OCI-LY7 (cell line): ENCODE data around the gene ERCC6L2. TPM values are rescaled to one million over a fixed set of nuclear protein-coding genes. Genes with fewer than 3 reads are reported as not detected.

Experiments used
- BruUV-seq: library from RNA; stranded (reverse); fragments of 400-500 nt; replicated peaks from 2 replicates; lab custom pipeline; 2021; lab: Mats Ljungman, UMichigan
- CTCF ChIA-PET: fragments of 300-600 bp; sonication (Branson Sonifier 250); formaldehyde crosslinking; loops from one replicate; lab custom pipeline; 2022; ENCODE audit warnings: antibody characterized with exemption; ENCODE audit not compliant: unreplicated experiment; lab: Charles Lee
- POLR2A ChIA-PET: fragments of 300-600 bp; sonication (Branson Sonifier 250); formaldehyde crosslinking; loops from one replicate; lab custom pipeline; 2022; ENCODE audit warnings: antibody characterized with exemption; lab: Charles Lee
- DNase-seq: peaks from one replicate; pipeline ENCODE4 v3.0.0-alpha.2; 2015; ENCODE audit warnings: low spot score
- H2AFZ ChIP-seq: fragments of 200-600 bp; sonication (generic), shearing (Covaris generic); 2 replicates; pipeline ENCODE4 v1.6.1; 2014; ENCODE audit warnings: mild to moderate bottlenecking, antibody characterized with exemption, low read length, moderate library complexity
- H3K27ac ChIP-seq: fragments of 200-600 bp; sonication (generic); 2 replicates; pipeline ENCODE4 v1.5.1; 2014; ENCODE audit warnings: mixed run types, low read depth, mild to moderate bottlenecking, moderate library complexity, low read length, inconsistent platforms; ENCODE audit not compliant: poor library complexity, severe bottlenecking
- H3K36me3 ChIP-seq: fragments of 200-600 bp; sonication (generic); 2 replicates; pipeline ENCODE4 v1.6.1; 2014; ENCODE audit warnings: mild to moderate bottlenecking, antibody characterized with exemption, low read length, moderate library complexity, mixed read lengths; ENCODE audit not compliant: insufficient read depth
- H3K4me1 ChIP-seq: fragments of 200-600 bp; sonication (generic); 2 replicates; pipeline ENCODE4 v1.5.1; 2014; ENCODE audit warnings: mild to moderate bottlenecking, low read length; ENCODE audit not compliant: insufficient read depth, poor library complexity, severe bottlenecking
- H3K4me2 ChIP-seq: fragments of 200-600 bp; sonication (generic); 2 replicates; pipeline ENCODE4 v1.6.1; 2014; ENCODE audit warnings: mild to moderate bottlenecking, low read length
- H3K4me3 ChIP-seq: fragments of 200-600 bp; sonication (generic); 2 replicates; pipeline ENCODE4 v1.5.1; 2014; ENCODE audit warnings: mild to moderate bottlenecking, low read depth, low read length; ENCODE audit not compliant: poor library complexity, severe bottlenecking
- H3K79me2 ChIP-seq: fragments of 200-600 bp; sonication (generic); 2 replicates; pipeline ENCODE4 v1.6.1; 2016; ENCODE audit warnings: low read depth, mild to moderate bottlenecking, low read length, moderate library complexity, mixed read lengths; ENCODE audit not compliant: insufficient read depth
- H3K9me2 ChIP-seq: fragments of 200-600 bp; sonication (generic); 2 replicates; pipeline ENCODE4 v1.6.1; 2016; ENCODE audit warnings: mild to moderate bottlenecking, low read length, mixed read lengths; ENCODE audit not compliant: insufficient read depth
- H3K9me3 ChIP-seq: fragments of 200-600 bp; sonication (generic); 2 replicates; pipeline ENCODE4 v1.6.1; 2014; ENCODE audit warnings: mild to moderate bottlenecking, mixed run types, low read length, mixed read lengths
- H4K20me1 ChIP-seq: fragments of 200-600 bp; sonication (generic); 2 replicates; pipeline ENCODE4 v1.6.1; 2014; ENCODE audit warnings: mild to moderate bottlenecking, antibody characterized with exemption, low read length, moderate library complexity, mixed read lengths; ENCODE audit not compliant: insufficient read depth
- CTCF ChIP-seq: fragments of 200-600 bp; sonication (generic); conservative IDR thresholded peaks from 2 replicates; pipeline ENCODE4 v1.5.1; 2014; ENCODE audit warnings: mild to moderate bottlenecking, antibody characterized with exemption, low read length, moderate library complexity, mixed read lengths
- EZH2phosphoT487 ChIP-seq: fragments of 200-600 bp; sonication (generic); IDR thresholded peaks from 2 replicates; pipeline ENCODE4 v1.6.1; 2018; ENCODE audit warnings: low read depth, borderline replicate concordance, mild to moderate bottlenecking, mixed run types, antibody characterized with exemption, low read length, moderate library complexity, mixed read lengths
- intact Hi-C: fragments of 100-400 bp; cut with micrococcal nuclease; formaldehyde crosslinking; loops from one replicate; pipeline ENCODE4 v1.10.0; 2022; ENCODE audit not compliant: unreplicated experiment
- total RNA-seq, 2 experiments: library from RNA; depleted of rRNA in 1 of 2; stranded (reverse); fragments of >200 nt in 1 of 2; shearing (Covaris generic) in 1 of 2; gene quantifications; 2 replicates each; pipeline ENCODE4 v1.2.3, GENCODE V29; 2014 to 2022

ERCC6L2 gene
- total RNA-seq, 2 experiments from 2014 or later, result 34.9 to 38.7 TPM

- POLR2A ChIA-PET, result interaction anchor here (0.6 kb wide), 1 partner anchor 141 kb away, joined by 8 read pairs; no protein-coding TSS in a partner anchor
- H4K20me1 ChIP-seq, result no peaks in the 10 kb centered on the region
- CTCF ChIA-PET, result no interaction called here
- no peaks in the 10 kb centered on the region for H3K9me3 ChIP-seq
- no peaks in the 10 kb centered on the region for H3K9me2 ChIP-seq
- intact Hi-C loops, result no loop called here
- no peaks in the 10 kb centered on the region for H3K4me1 ChIP-seq
- H3K4me2 ChIP-seq, result no peak overlapping the region
- no peak for TF ChIP-seq EZH2phosphoT487
- TF ChIP-seq CTCF, result no peak
- no peaks in the 10 kb centered on the region for H3K79me2 ChIP-seq
- H3K36me3 ChIP-seq, result no peaks in the 10 kb centered on the region
- no peak for DNase-seq
- no peak overlapping the region for H3K4me3 ChIP-seq
- no TSS peak for BruUV-seq
- no peak overlapping the region for H3K27ac ChIP-seq
- H2AFZ ChIP-seq, result no peak overlapping the region
Measured at GRCh38 chr9:95834281-95834907, 41.1 kb upstream of the ERCC6L2 start.

GRCh38 chr9:95835393-95835792 is 40.1 kb upstream of the ERCC6L2 start:
- Histone ChIP-seq H3K27ac (no peak overlapping the region), H2AFZ (no peak overlapping the region), H3K4me3 (no peak overlapping the region), H3K79me2 (no peaks in the 10 kb centered on the region), H4K20me1 (no peaks in the 10 kb centered on the region), H3K4me1 (no peaks in the 10 kb centered on the region), H3K9me2 (no peaks in the 10 kb centered on the region), H3K9me3 (no peaks in the 10 kb centered on the region), H3K36me3 (no peaks in the 10 kb centered on the region), H3K4me2 (no peak overlapping the region)
- no peak for DNase-seq
- CTCF ChIA-PET, result no interaction called here
- no peak for TF ChIP-seq CTCF
- no peak for TF ChIP-seq EZH2phosphoT487
- BruUV-seq, result no TSS peak
- POLR2A ChIA-PET, result no interaction called here
- intact Hi-C loops, result no loop called here

GRCh38 chr9:95836072-95836471 is 39.4 kb upstream of the ERCC6L2 start:
- H3K4me2 ChIP-seq, result no peak overlapping the region
- H3K9me3 ChIP-seq, result no peaks in the 10 kb centered on the region
- no peaks in the 10 kb centered on the region for H3K79me2 ChIP-seq
- H3K27ac ChIP-seq, result no peak overlapping the region
- H3K9me2 ChIP-seq, result no peaks in the 10 kb centered on the region
- no peak overlapping the region for H2AFZ ChIP-seq
- ChIA-PET CTCF (interaction anchor here (0.6 kb wide), 1 partner anchor 84 kb away, joined by 15 read pairs; no protein-coding TSS in a partner anchor), POLR2A (no interaction called here)
- no peaks in the 10 kb centered on the region for H3K36me3 ChIP-seq
- H3K4me1 ChIP-seq, result no peaks in the 10 kb centered on the region
- BruUV-seq, result no TSS peak
- H4K20me1 ChIP-seq, result no peaks in the 10 kb centered on the region
- H3K4me3 ChIP-seq, result no peak overlapping the region
- no peak for DNase-seq
- TF ChIP-seq CTCF (no peak), EZH2phosphoT487 (no peak)
- intact Hi-C loops, result no loop called here
